Measurements from ENCODE around the gene FRMPD4.
A peak's percentile ranks its signal among the peaks of the same experiment; 100 is the strongest.

Gene FRMPD4

DNA sequence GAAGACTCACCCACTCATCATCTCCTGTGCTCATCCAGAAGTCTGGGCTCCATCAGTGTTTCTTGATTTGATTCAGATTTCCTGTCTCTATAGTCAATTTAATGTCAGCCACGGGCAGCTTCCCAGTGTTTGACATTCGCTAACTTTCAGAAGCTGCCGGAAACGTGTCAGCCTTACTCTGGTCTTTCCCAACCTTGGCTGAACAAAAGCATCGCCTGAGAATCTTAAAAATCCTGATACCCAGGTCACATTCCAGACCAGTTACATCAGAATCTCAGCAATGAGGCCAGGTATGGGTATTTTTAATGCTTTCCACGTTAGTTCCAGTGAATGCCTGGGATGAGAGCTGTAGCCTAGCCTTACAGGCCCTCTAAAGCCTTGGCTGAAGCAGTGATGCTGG is 233.8 kb downstream of the FRMPD4 start:
- no peak for DNase-seq (ENCODE audit: low spot score)
- TF ChIP-seq, protein P1, sequence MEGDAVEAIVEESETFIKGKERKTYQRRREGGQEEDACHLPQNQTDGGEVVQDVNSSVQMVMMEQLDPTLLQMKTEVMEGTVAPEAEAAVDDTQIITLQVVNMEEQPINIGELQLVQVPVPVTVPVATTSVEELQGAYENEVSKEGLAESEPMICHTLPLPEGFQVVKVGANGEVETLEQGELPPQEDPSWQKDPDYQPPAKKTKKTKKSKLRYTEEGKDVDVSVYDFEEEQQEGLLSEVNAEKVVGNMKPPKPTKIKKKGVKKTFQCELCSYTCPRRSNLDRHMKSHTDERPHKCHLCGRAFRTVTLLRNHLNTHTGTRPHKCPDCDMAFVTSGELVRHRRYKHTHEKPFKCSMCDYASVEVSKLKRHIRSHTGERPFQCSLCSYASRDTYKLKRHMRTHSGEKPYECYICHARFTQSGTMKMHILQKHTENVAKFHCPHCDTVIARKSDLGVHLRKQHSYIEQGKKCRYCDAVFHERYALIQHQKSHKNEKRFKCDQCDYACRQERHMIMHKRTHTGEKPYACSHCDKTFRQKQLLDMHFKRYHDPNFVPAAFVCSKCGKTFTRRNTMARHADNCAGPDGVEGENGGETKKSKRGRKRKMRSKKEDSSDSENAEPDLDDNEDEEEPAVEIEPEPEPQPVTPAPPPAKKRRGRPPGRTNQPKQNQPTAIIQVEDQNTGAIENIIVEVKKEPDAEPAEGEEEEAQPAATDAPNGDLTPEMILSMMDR (IDR thresholded peaks at IDR 0.05; ENCODE audit: extremely low read depth, insufficient read depth, missing control alignments), result no peak
- in situ Hi-C loops (cut with MboI; ENCODE audit: low pct_unique_long_range_greater_than_20kb, low sequenced_read_pairs, unreplicated experiment), result no loop called here

DNA sequence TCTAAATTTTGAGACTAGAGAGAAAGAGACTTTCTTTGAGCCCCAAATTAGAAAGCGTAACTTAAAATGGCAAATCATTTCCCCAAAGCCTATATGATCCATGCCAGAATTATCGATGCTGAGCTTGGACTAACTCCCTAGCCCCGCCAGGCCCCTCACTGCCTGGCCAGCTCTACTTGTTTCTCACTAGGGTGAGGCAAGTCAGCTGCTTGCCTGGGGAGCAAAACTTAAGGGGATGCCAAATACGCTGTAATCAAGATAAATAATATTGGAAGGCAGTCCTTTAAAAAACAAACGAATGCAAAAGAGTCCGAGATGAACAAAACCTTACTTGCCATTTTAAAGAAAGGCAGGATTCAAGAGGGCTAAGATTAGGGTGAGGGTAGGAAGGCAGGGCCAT is 236.0 kb downstream of the FRMPD4 start:
- DNase-seq (ENCODE audit: low spot score), result no peak
- in situ Hi-C loops (cut with MboI; ENCODE audit: low pct_unique_long_range_greater_than_20kb, low sequenced_read_pairs, unreplicated experiment), result no loop called here
- TF ChIP-seq, protein P1 (IDR thresholded peaks at IDR 0.05; ENCODE audit: extremely low read depth, insufficient read depth, missing control alignments), result no peak

DNA sequence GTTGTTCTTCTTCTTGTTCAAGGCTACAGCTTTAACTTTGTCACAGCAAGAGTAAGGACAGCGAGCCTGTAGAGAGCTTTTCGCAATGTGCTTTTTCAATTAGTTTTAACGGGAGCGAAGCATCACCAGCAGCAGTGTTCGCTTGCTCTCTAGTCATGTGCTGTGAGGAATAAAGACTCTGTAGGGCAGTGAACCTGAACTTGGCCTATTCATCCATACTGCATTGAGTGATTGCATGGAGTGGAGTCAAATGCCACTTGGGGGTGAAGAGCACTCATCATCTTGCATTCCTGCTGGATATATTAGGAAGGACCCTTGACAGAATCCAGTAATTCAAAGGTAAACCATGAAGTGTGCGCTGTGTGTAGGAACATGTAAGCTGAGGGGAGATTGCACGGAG is 240.0 kb downstream of the FRMPD4 start:
- in situ Hi-C loops (cut with MboI; ENCODE audit: low pct_unique_long_range_greater_than_20kb, low sequenced_read_pairs, unreplicated experiment), result no loop called here
- DNase-seq (ENCODE audit: low spot score), result no peak

DNA sequence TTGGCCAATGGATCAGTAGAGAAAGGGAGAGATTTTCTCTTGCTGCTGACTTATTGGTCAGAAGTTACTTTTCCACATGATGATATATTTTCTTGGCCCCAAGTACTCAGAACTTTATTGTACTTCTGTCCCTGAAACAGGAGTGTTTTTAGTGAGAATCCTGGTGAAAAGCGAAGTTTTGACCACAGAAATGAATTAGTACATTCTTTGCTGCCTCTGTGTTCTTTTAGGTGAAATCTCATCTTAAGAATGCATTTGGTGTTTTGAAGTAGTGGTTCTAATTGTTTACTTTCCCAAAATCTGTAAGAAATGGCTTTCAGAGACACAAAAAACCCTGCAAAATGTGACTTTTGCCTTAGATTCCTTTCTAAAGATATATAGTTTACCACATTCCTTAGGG is 240.4 kb downstream of the FRMPD4 start:
- TF ChIP-seq, protein P1 (IDR thresholded peaks at IDR 0.05; ENCODE audit: extremely low read depth, insufficient read depth, missing control alignments), result no peak
- no peak for DNase-seq (ENCODE audit: low spot score)
- in situ Hi-C loops (cut with MboI; ENCODE audit: low pct_unique_long_range_greater_than_20kb, low sequenced_read_pairs, unreplicated experiment), result no loop called here

More for the DNA sequence above, 240.0 kb downstream of the FRMPD4 start:
- TF ChIP-seq, protein P1 (IDR thresholded peaks at IDR 0.05; ENCODE audit: extremely low read depth, insufficient read depth, missing control alignments), result no peak

DNA sequence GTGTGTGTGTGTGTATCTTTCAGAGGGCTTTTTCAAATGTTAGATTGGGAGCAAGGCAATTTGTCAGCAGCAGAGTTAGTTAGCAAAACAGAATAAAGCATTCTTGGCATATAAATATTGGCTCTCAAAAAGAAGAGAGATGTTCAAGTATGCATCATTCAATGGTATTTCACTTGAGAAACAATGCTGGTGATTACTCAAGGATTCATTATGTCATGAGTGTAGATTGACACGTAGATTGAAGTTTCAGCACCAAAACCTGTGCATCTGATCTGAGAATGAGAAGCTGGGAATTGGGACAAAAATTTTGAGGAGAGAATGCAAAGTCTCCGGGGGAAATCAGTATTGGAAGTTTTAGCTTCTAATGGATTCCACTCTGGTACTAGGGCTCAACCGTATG is 241.4 kb downstream of the FRMPD4 start:
- in situ Hi-C loops (cut with MboI; ENCODE audit: low pct_unique_long_range_greater_than_20kb, low sequenced_read_pairs, unreplicated experiment), result no loop called here
- TF ChIP-seq, protein P1 (IDR thresholded peaks at IDR 0.05; ENCODE audit: extremely low read depth, insufficient read depth, missing control alignments), result no peak
- no peak for DNase-seq (ENCODE audit: low spot score)

DNA sequence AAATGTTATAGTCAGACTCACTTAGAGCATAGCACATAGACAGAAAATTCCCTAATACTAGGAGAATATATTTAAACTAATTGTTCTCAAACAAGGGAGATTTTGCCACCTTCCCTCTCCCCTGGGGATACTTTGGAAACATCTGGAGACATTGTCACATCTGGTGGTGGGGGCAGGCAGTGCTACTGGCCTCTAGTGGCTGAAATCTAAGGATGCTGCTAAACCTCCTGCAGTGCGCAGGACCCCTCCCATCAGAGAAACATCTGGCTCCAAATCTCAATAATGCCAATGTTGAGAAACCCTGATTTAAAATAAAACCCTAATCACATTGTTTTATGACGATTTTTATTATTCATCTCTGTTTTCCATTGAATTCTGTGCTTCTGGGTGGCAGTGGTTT is 244.9 kb downstream of the FRMPD4 start:
- TF ChIP-seq, protein P1 (IDR thresholded peaks at IDR 0.05; ENCODE audit: extremely low read depth, insufficient read depth, missing control alignments), result peak; percentile 23
- in situ Hi-C loops (cut with MboI; ENCODE audit: low pct_unique_long_range_greater_than_20kb, low sequenced_read_pairs, unreplicated experiment), result no loop called here
- no peak for DNase-seq (ENCODE audit: low spot score)

DNA sequence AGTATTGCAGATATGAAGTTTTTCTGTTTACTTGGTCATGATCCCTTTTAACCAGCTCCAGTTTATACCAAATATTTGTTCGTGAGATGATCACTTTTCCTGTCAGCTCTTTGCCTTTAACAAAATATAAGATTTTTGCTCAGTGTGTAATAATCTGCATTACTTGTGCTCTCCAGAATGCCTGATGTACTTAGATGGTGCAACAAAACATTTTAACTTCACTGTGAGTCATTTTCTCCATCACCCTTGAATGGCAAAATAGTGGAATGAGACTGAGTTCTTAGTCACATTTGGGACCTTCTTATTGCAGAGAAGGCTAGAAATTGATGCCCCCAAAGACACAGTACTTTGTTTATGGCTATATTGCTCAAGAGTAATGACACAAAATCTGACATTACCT is 252.0 kb downstream of the FRMPD4 start:
- TF ChIP-seq, protein P1 (IDR thresholded peaks at IDR 0.05; ENCODE audit: extremely low read depth, insufficient read depth, missing control alignments), result no peak
- in situ Hi-C loops (cut with MboI; ENCODE audit: low pct_unique_long_range_greater_than_20kb, low sequenced_read_pairs, unreplicated experiment), result no loop called here
- no peak for DNase-seq (ENCODE audit: low spot score)
